CD14-positive monocyte (primary cell): ENCODE data around the gene LIPG. TPM values are rescaled to one million over a fixed set of nuclear protein-coding genes. Genes with fewer than 3 reads are reported as not detected.
"Not testable (repeated sequence)": the region's sequence is repeated elsewhere in the genome, so short reads cannot be mapped to it uniquely, and the experiment has no call there.

ENCODE experiments used
- DNase-seq, 3 donors: peaks; one replicate each; pipeline ENCODE4 v3.0.0-alpha.2; 2011 to 2022
- H2AFZ ChIP-seq: 2 replicates; pipeline ENCODE4 v1.6.0; 2012; ENCODE audit warnings: mild to moderate bottlenecking, low read depth, low read length, inconsistent platforms; ENCODE audit not compliant: insufficient read depth, poor library complexity, severe bottlenecking
- H3K27ac ChIP-seq, 2 donors: 1 replicate in 1 of 2; 2 replicates in 1 of 2; pipeline ENCODE4 v1.5.1; 2012 to 2013; ENCODE audit warnings: low read length in 2 of 2, control low read depth in 1 of 2, inconsistent platforms in 1 of 2, low read depth in 1 of 2, mild to moderate bottlenecking in 1 of 2
- H3K27me3 ChIP-seq, 2 donors: one replicate each; pipeline versions ENCODE4 v1.6.0 to v1.6.1; 2011 to 2013; ENCODE audit warnings: low read length in 2 of 2; ENCODE audit not compliant: control insufficient read depth in 2 of 2, insufficient read depth in 2 of 2
- H3K36me3 ChIP-seq, 2 donors: replicated peaks in 1 of 2; 1 replicate in 1 of 2; 2 replicates in 1 of 2; pipeline versions ENCODE4 v1.5.1 to v1.6.1; 2012 to 2013; ENCODE audit warnings: low read length in 2 of 2, control low read depth in 1 of 2, inconsistent platforms in 1 of 2, mild to moderate bottlenecking in 1 of 2; ENCODE audit not compliant: insufficient read depth in 2 of 2, control insufficient read depth in 1 of 2
- H3K4me1 ChIP-seq, 2 donors: 1 replicate in 1 of 2; 2 replicates in 1 of 2; pipeline versions ENCODE4 v1.5.1 to v1.6.1; 2012 to 2013; ENCODE audit warnings: low read length in 2 of 2, control low read depth in 1 of 2, inconsistent platforms in 1 of 2, mild to moderate bottlenecking in 1 of 2, moderate library complexity in 1 of 2; ENCODE audit not compliant: insufficient read depth in 2 of 2, control insufficient read depth in 1 of 2
- H3K4me2 ChIP-seq: replicated peaks from 2 replicates; pipeline ENCODE3; 2012; ENCODE audit warnings: low read length, moderate library complexity, mild to moderate bottlenecking; ENCODE audit not compliant: poor library complexity, severe bottlenecking; ENCODE audit errors: extremely low read depth
- H3K4me3 ChIP-seq, 3 experiments: fragments of 200-600 bp in 1 of 3; sonication (generic) in 1 of 3; replicated peaks in 1 of 3; 1 replicate in 2 of 3; 2 replicates in 1 of 3; pipeline ENCODE4 v1.5.1; 2011 to 2013; ENCODE audit warnings: low read length in 3 of 3, mild to moderate bottlenecking in 3 of 3, control low read depth in 2 of 3, low read depth in 2 of 3, inconsistent platforms in 1 of 3, moderate library complexity in 1 of 3
- H3K79me2 ChIP-seq: 2 replicates; pipeline ENCODE4 v1.6.0; 2012; ENCODE audit warnings: mild to moderate bottlenecking, control low read depth, inconsistent platforms, low read length, moderate library complexity; ENCODE audit not compliant: insufficient read depth
- H3K9ac ChIP-seq: 2 replicates; pipeline ENCODE4 v1.6.0; 2017; ENCODE audit warnings: low read length, mild to moderate bottlenecking; ENCODE audit not compliant: insufficient read depth, poor library complexity, severe bottlenecking
- H3K9me3 ChIP-seq, 2 donors: replicated peaks in 1 of 2; 1 replicate in 1 of 2; 2 replicates in 1 of 2; pipeline versions ENCODE4 v1.5.1 to v1.6.1; 2012 to 2013; ENCODE audit warnings: low read length in 2 of 2, control low read depth in 1 of 2; ENCODE audit not compliant: control insufficient read depth in 1 of 2, insufficient read depth in 1 of 2
- H4K20me1 ChIP-seq: 2 replicates; pipeline ENCODE4 v1.6.0; 2012; ENCODE audit warnings: mild to moderate bottlenecking, low read length, control low read depth, moderate library complexity; ENCODE audit not compliant: insufficient read depth
- H3K27ac Mint-ChIP-seq, 7 donors: one replicate each; pipeline ENCODE4 v1.8.0; 2020; ENCODE audit warnings: mild to moderate bottlenecking in 7 of 7, mixed read lengths in 7 of 7, moderate library complexity in 6 of 7, inconsistent platforms in 2 of 7
- H3K27me3 Mint-ChIP-seq, 3 donors: one replicate each; pipeline ENCODE4 v1.8.0; 2021 to 2022; ENCODE audit warnings: low read depth in 3 of 3, mild to moderate bottlenecking in 3 of 3, mixed read lengths in 3 of 3, moderate library complexity in 3 of 3, inconsistent platforms in 1 of 3
- H3K36me3 Mint-ChIP-seq, 2 donors: one replicate each; pipeline ENCODE4 v1.8.0; 2020; ENCODE audit warnings: mixed read lengths in 2 of 2, inconsistent platforms in 1 of 2, mild to moderate bottlenecking in 1 of 2
- H3K4me1 Mint-ChIP-seq: one replicate; pipeline ENCODE4 v1.8.0; 2020; ENCODE audit warnings: mild to moderate bottlenecking, mixed read lengths
- H3K4me3 Mint-ChIP-seq, 2 donors: one replicate each; pipeline ENCODE4 v1.8.0; 2020; ENCODE audit warnings: mild to moderate bottlenecking in 2 of 2, mixed read lengths in 2 of 2, moderate library complexity in 1 of 2
- H3K9me3 Mint-ChIP-seq, 7 donors: one replicate each; pipeline ENCODE4 v1.8.0; 2020 to 2022; ENCODE audit warnings: mixed read lengths in 7 of 7, mild to moderate bottlenecking in 6 of 7, moderate library complexity in 6 of 7, inconsistent platforms in 2 of 7
- CTCF ChIP-seq: fragments of 200-600 bp; IDR thresholded peaks from one replicate; pipeline ENCODE4 v1.8.0; 2022; ENCODE audit warnings: antibody characterized with exemption, mild to moderate bottlenecking
- WGBS: methylation state at CpG from one replicate; pipeline ENCODE4 v1.1.5; 2013; ENCODE audit warnings: missing lambda C conversion rate; ENCODE audit not compliant: insufficient coverage; 5-methylcytosine and 5-hydroxymethylcytosine counted together
- intact Hi-C, 2 donors: fragments of 100-400 bp; cut with micrococcal nuclease; formaldehyde crosslinking; loops; one replicate each; pipeline versions ENCODE4 v1.15.0 to v1.15.1; 2023
- polyA plus RNA-seq, 3 donors: library from polyadenylated mRNA; depleted of rRNA in 1 of 3; unstranded in 2 of 3; stranded (reverse) in 1 of 3; fragments of 300-500 nt in 2 of 3; fragments of >200 nt in 1 of 3; fragmentation: Illumina TruSeq in 2 of 3; gene quantifications; 1 replicate in 2 of 3; 2 replicates in 1 of 3; pipeline ENCODE4 v1.2.3, GENCODE V29; 2012 to 2021

The LIPG gene
- polyA plus RNA-seq, 3 donors = not detected

DNA sequence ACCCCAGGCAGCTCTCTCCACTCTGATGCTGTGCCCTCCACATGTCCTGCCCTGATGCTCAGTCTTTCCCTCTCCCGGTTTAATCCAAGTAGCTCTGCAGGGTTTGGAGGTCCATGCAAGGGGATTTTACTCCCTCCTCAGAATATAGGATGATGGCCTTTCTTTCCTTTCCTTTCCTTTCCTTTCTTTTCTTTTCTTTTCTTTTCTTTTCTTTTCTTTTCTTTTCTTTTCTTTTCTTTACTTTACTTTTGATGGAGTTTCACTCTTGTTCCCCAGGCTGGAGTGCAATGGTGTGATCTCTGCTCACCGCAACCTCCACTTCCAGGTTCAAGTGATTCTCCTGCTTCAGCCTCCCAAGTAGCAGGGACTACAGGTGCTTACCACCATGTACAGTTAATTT, 17.7 kb downstream of the LIPG start:
- not testable (repeated sequence) for H3K4me2 ChIP-seq, H3K4me3 ChIP-seq, H3K4me3 Mint-ChIP-seq

GRCh38 chr18:49580279-49580678, 18.4 kb downstream of the LIPG start:
- no peaks in the 10 kb centered on the region for H3K4me1 ChIP-seq
- Mint-ChIP-seq H3K4me3 (no peak overlapping the region), H3K27ac (no peak overlapping the region), H3K4me1 (no peaks in the 10 kb centered on the region), H3K9me3 (peaks cover 0 to 3% (median 0%) of the 10 kb centered on the region in 7 donors), H3K36me3 (no peaks in the 10 kb centered on the region), H3K27me3 (peaks cover 7 to 8% (median 8%) of the 10 kb centered on the region in 3 donors)
- no peak overlapping the region for H3K4me2 ChIP-seq
- no peaks in the 10 kb centered on the region for H3K9me3 ChIP-seq
- no peaks in the 10 kb centered on the region for H3K79me2 ChIP-seq
- H3K27me3 ChIP-seq = no peaks in the 10 kb centered on the region
- no peak overlapping the region for H3K27ac ChIP-seq
- no peak for DNase-seq
- intact Hi-C loops = no loop called here
- no peak overlapping the region for H3K9ac ChIP-seq
- no peak overlapping the region for H3K4me3 ChIP-seq
- no peaks in the 10 kb centered on the region for H4K20me1 ChIP-seq
- no peak for TF ChIP-seq CTCF
- no peaks in the 10 kb centered on the region for H3K36me3 ChIP-seq
- no peak overlapping the region for H2AFZ ChIP-seq
- WGBS = no CpG with 5 or more reads among the region's 1 CpG

More for the DNA sequence above, 17.7 kb downstream of the LIPG start:
- H3K27ac Mint-ChIP-seq, H2AFZ ChIP-seq, H3K27ac ChIP-seq, H3K36me3 ChIP-seq, H3K79me2 ChIP-seq, DNase-seq, H3K9me3 Mint-ChIP-seq, H3K36me3 Mint-ChIP-seq, H3K9ac ChIP-seq, H4K20me1 ChIP-seq, H3K9me3 ChIP-seq, H3K27me3 ChIP-seq, H3K27me3 Mint-ChIP-seq, H3K4me1 ChIP-seq, H3K4me1 Mint-ChIP-seq, intact Hi-C loops: not testable (repeated sequence)
- no CpG with 5 or more reads among the region's 2 CpGs for WGBS
